MM.1S (cell line): Measurements from ENCODE around the gene GYPC.

Experiments used
- DNase-seq: peaks from one replicate; pipeline ENCODE4 v3.0.0-alpha.2; 2015
- H2AFZ ChIP-seq: fragments of 300-600 bp; sonication (generic); 2 replicates; pipeline ENCODE4 v1.6.0; 2016; ENCODE audit warnings: antibody characterized with exemption, low read length
- H3F3A ChIP-seq: fragments of 300-600 bp; sonication (generic); 2 replicates; pipeline ENCODE4 v1.6.1; 2016; ENCODE audit warnings: mild to moderate bottlenecking, antibody characterized with exemption, low read length, moderate library complexity, mixed read lengths; ENCODE audit not compliant: insufficient read depth
- H3K27ac ChIP-seq: fragments of 300-600 bp; sonication (generic); 2 replicates; pipeline ENCODE4 v1.5.1; 2016; ENCODE audit warnings: mild to moderate bottlenecking, low read length
- H3K27me3 ChIP-seq: fragments of 300-600 bp; sonication (generic); replicated peaks from 2 replicates; pipeline ENCODE4 v1.6.0; 2016; ENCODE audit warnings: low read length; ENCODE audit not compliant: insufficient read depth
- H3K36me3 ChIP-seq: fragments of 300-600 bp; sonication (generic); replicated peaks from 2 replicates; pipeline ENCODE4 v1.6.1; 2016; ENCODE audit warnings: mild to moderate bottlenecking, low read length, mixed read lengths; ENCODE audit not compliant: insufficient read depth
- H3K4me1 ChIP-seq: fragments of 300-600 bp; sonication (generic); 2 replicates; pipeline ENCODE4 v1.6.1; 2016; ENCODE audit warnings: low read length, mixed read lengths
- H3K4me2 ChIP-seq: fragments of 300-600 bp; sonication (generic); 2 replicates; pipeline ENCODE4 v1.6.0; 2016; ENCODE audit warnings: low read depth, low read length
- H3K4me3 ChIP-seq: fragments of 300-600 bp; sonication (generic); 2 replicates; pipeline ENCODE4 v1.5.1; 2016; ENCODE audit warnings: low read length, mixed read lengths
- H3K79me2 ChIP-seq: fragments of 300-600 bp; sonication (generic); 2 replicates; pipeline ENCODE4 v1.6.1; 2016; ENCODE audit warnings: mixed run types, low read length, mixed read lengths
- H3K9ac ChIP-seq: fragments of 300-600 bp; sonication (generic); 2 replicates; pipeline ENCODE4 v1.6.1; 2016; ENCODE audit warnings: low read length, mixed read lengths
- H3K9me2 ChIP-seq: fragments of 300-600 bp; sonication (generic); replicated peaks from 2 replicates; pipeline ENCODE4 v1.6.1; 2016; ENCODE audit warnings: mild to moderate bottlenecking, low read length, mixed read lengths; ENCODE audit not compliant: insufficient read depth
- H3K9me3 ChIP-seq: fragments of 300-600 bp; sonication (generic); replicated peaks from 2 replicates; pipeline ENCODE4 v1.6.1; 2016; ENCODE audit warnings: mild to moderate bottlenecking, low read length, mixed read lengths; ENCODE audit not compliant: insufficient read depth
- H4K20me1 ChIP-seq: fragments of 300-600 bp; sonication (generic); 2 replicates; pipeline ENCODE4 v1.6.1; 2016; ENCODE audit warnings: mild to moderate bottlenecking, low read length, moderate library complexity, mixed read lengths; ENCODE audit not compliant: insufficient read depth
- CTCF ChIP-seq: fragments of 300-600 bp; sonication (generic); IDR thresholded peaks from 2 replicates; pipeline ENCODE4 v1.5.1; 2016; ENCODE audit warnings: antibody characterized with exemption, low read length, mixed read lengths
- EZH2 ChIP-seq: fragments of 300-600 bp; sonication (generic); optimal IDR thresholded peaks from 2 replicates; pipeline ENCODE3; 2017; ENCODE audit warnings: low read depth, mild to moderate bottlenecking, antibody characterized with exemption, low read length, mixed read lengths
- EZH2phosphoT487 ChIP-seq: fragments of 300-600 bp; sonication (generic); IDR thresholded peaks from 2 replicates; pipeline ENCODE4 v1.6.1; 2018; ENCODE audit warnings: antibody characterized with exemption, low read length

GYPC gene

GRCh38 chr2:126620302-126620701 lies 35.7 kb upstream of the GYPC start:
- Histone ChIP-seq H3K4me3 (no peak overlapping the region), H2AFZ (no peak overlapping the region), H3F3A (no peaks in the 10 kb centered on the region), H3K9me3 (no peaks in the 10 kb centered on the region), H3K9me2 (no peaks in the 10 kb centered on the region), H3K4me2 (no peak overlapping the region), H3K36me3 (no peaks in the 10 kb centered on the region), H3K79me2 (no peaks in the 10 kb centered on the region), H3K27me3 (no peaks in the 10 kb centered on the region), H4K20me1 (no peaks in the 10 kb centered on the region), H3K4me1 (no peaks in the 10 kb centered on the region), H3K27ac (no peak overlapping the region), H3K9ac (no peak overlapping the region)
- DNase-seq, result no peak
- TF ChIP-seq CTCF, result no peak
- TF ChIP-seq EZH2phosphoT487, result no peak
- no peak for TF ChIP-seq EZH2

- no peak overlapping the region for H3K9ac ChIP-seq
- H3K9me2 ChIP-seq, result no peaks in the 10 kb centered on the region
- TF ChIP-seq CTCF, result no peak
- no peak for TF ChIP-seq EZH2
- no peak for TF ChIP-seq EZH2phosphoT487
- no peaks in the 10 kb centered on the region for H3K27me3 ChIP-seq
- DNase-seq, result no peak
- no peaks in the 10 kb centered on the region for H3K4me1 ChIP-seq
- no peaks in the 10 kb centered on the region for H3K79me2 ChIP-seq
- no peaks in the 10 kb centered on the region for H3K36me3 ChIP-seq
- H3K4me3 ChIP-seq, result no peak overlapping the region
- no peaks in the 10 kb centered on the region for H3K9me3 ChIP-seq
- no peak overlapping the region for H2AFZ ChIP-seq
- no peak overlapping the region for H3K27ac ChIP-seq
- no peaks in the 10 kb centered on the region for H4K20me1 ChIP-seq
- no peak overlapping the region for H3K4me2 ChIP-seq
- no peaks in the 10 kb centered on the region for H3F3A ChIP-seq
Measured at GRCh38 chr2:126623000-126623399, 33.0 kb upstream of the GYPC start.

GRCh38 chr2:126627643-126628042 lies 28.3 kb upstream of the GYPC start:
- H3K4me1 ChIP-seq, result no peaks in the 10 kb centered on the region
- no peak overlapping the region for H3K27ac ChIP-seq
- TF ChIP-seq EZH2 (no peak), CTCF (no peak), EZH2phosphoT487 (no peak)
- no peak overlapping the region for H3K9ac ChIP-seq
- no peaks in the 10 kb centered on the region for H3F3A ChIP-seq
- no peak for DNase-seq
- no peaks in the 10 kb centered on the region for H3K36me3 ChIP-seq
- no peaks in the 10 kb centered on the region for H3K9me3 ChIP-seq
- H3K27me3 ChIP-seq, result no peaks in the 10 kb centered on the region
- no peak overlapping the region for H2AFZ ChIP-seq
- no peaks in the 10 kb centered on the region for H4K20me1 ChIP-seq
- H3K9me2 ChIP-seq, result no peaks in the 10 kb centered on the region
- H3K4me3 ChIP-seq, result no peak overlapping the region
- H3K79me2 ChIP-seq, result no peaks in the 10 kb centered on the region
- H3K4me2 ChIP-seq, result no peak overlapping the region
